Tibial nerve (tissue), 4 donors: ENCODE data around the gene GDI2. TPM values are rescaled to one million over a fixed set of nuclear protein-coding genes. Genes with fewer than 3 reads are reported as not detected.

Experiments used
- DNase-seq, 2 donors: peaks; one replicate each; pipeline ENCODE4 v3.0.0-alpha.2; 2019; ENCODE audit warnings: low spot score in 2 of 2
- H3K27ac ChIP-seq, 4 donors: fragments of 200-600 bp; sonication (generic) in 3 of 4; one replicate each; pipeline ENCODE4 v1.5.1; 2017 to 2019; ENCODE audit warnings: mild to moderate bottlenecking in 1 of 4
- H3K27me3 ChIP-seq, 2 donors: fragments of 200-600 bp; sonication (generic) in 1 of 2; one replicate each; pipeline versions ENCODE4 v1.5.1 to v1.6.0; 2017 to 2019
- H3K36me3 ChIP-seq, 3 donors: fragments of 200-600 bp; sonication (generic); one replicate each; pipeline ENCODE4 v1.5.1; 2018 to 2019
- H3K4me1 ChIP-seq, 4 donors: fragments of 200-600 bp; sonication (generic) in 3 of 4; one replicate each; pipeline ENCODE4 v1.5.1; 2017 to 2019
- H3K4me3 ChIP-seq, 4 donors: fragments of 200-600 bp; sonication (generic) in 3 of 4; one replicate each; pipeline ENCODE4 v1.5.1; 2017 to 2019; ENCODE audit warnings: mild to moderate bottlenecking in 1 of 4, moderate library complexity in 1 of 4
- H3K9me3 ChIP-seq, 4 donors: fragments of 200-600 bp; sonication (generic) in 3 of 4; one replicate each; pipeline ENCODE4 v1.5.1; 2017 to 2019
- CTCF ChIP-seq, 5 experiments: fragments of 200-600 bp in 3 of 5; fragments of 450-650 bp in 2 of 5; sonication (generic) in 3 of 5; IDR thresholded peaks; one replicate each; pipeline ENCODE4 v1.5.1; 2016 to 2019; ENCODE audit warnings: antibody characterized with exemption in 5 of 5, mild to moderate bottlenecking in 3 of 5, moderate library complexity in 2 of 5
- EP300 ChIP-seq, 2 donors: sonication (generic); formaldehyde crosslinking; IDR thresholded peaks; one replicate each; pipeline ENCODE4 v1.6.1; 2017; ENCODE audit warnings: antibody characterized with exemption in 2 of 2, mild to moderate bottlenecking in 1 of 2
- POLR2A ChIP-seq, 2 donors: fragments of 450-650 bp; IDR thresholded peaks; one replicate each; pipeline ENCODE4 v1.6.1; 2017; ENCODE audit warnings: antibody characterized with exemption in 2 of 2, mild to moderate bottlenecking in 2 of 2, moderate library complexity in 2 of 2
- WGBS, 2 donors: methylation state at CpG; one replicate each; pipeline ENCODE4 v1.1.5; 2018; 5-methylcytosine and 5-hydroxymethylcytosine counted together
- total RNA-seq, 4 donors: library from RNA; depleted of rRNA; stranded (reverse); fragments of >200 nt; gene quantifications; one replicate each; pipeline ENCODE4 v1.1.0, GENCODE V29; 2016

GDI2 gene
- total RNA-seq, 4 donors from 2014 or later = 175 to 225 (median 199) TPM

- Histone ChIP-seq H3K27ac (no peak overlapping the region), H3K4me1 (no peaks in the 10 kb centered on the region), H3K36me3 (peaks cover 0 to 48% (median 0%) of the 10 kb centered on the region in 3 donors), H3K9me3 (no peaks in the 10 kb centered on the region), H3K4me3 (no peak overlapping the region), H3K27me3 (no peaks in the 10 kb centered on the region)
- TF ChIP-seq EP300 (IDR thresholded peaks at IDR 0.05) (no peak), CTCF (IDR thresholded peaks at IDR 0.05) (no peak), POLR2A (IDR thresholded peaks at IDR 0.05) (no peak)
- no peak for DNase-seq
- 93 to 97% methylated on average over 1 of the region's 1 CpG for WGBS, 2 donors
Measured at GRCh38 chr10:5735119-5735518, 78.1 kb downstream of the GDI2 start.

- Histone ChIP-seq H3K9me3 (no peaks in the 10 kb centered on the region), H3K4me3 (no peak overlapping the region), H3K27ac (no peak overlapping the region), H3K36me3 (peaks cover 0 to 56% (median 0%) of the 10 kb centered on the region in 3 donors), H3K27me3 (no peaks in the 10 kb centered on the region), H3K4me1 (no peaks in the 10 kb centered on the region)
- TF ChIP-seq CTCF (IDR thresholded peaks at IDR 0.05) (no peak), EP300 (IDR thresholded peaks at IDR 0.05) (no peak), POLR2A (IDR thresholded peaks at IDR 0.05) (no peak)
- WGBS, 2 donors = 54 to 59% methylated on average over 4 of the region's 4 CpGs
- no peak for DNase-seq
Measured at GRCh38 chr10:5732141-5732540, 81.1 kb downstream of the GDI2 start.

GRCh38 chr10:5731559-5731958, 81.7 kb downstream of the GDI2 start:
- DNase-seq = no peak
- Histone ChIP-seq H3K27me3 (no peaks in the 10 kb centered on the region), H3K4me1 (no peaks in the 10 kb centered on the region), H3K27ac (no peak overlapping the region), H3K4me3 (no peak overlapping the region), H3K36me3 (peaks cover 0 to 59% (median 0%) of the 10 kb centered on the region in 3 donors), H3K9me3 (no peaks in the 10 kb centered on the region)
- TF ChIP-seq CTCF (IDR thresholded peaks at IDR 0.05) (no peak), POLR2A (IDR thresholded peaks at IDR 0.05) (no peak), EP300 (IDR thresholded peaks at IDR 0.05) (no peak)
- WGBS, 2 donors = 88 to 95% methylated on average over 3 of the region's 3 CpGs

- Histone ChIP-seq H3K9me3 (no peaks in the 10 kb centered on the region), H3K27ac (no peak overlapping the region), H3K4me1 (no peaks in the 10 kb centered on the region), H3K4me3 (no peak overlapping the region), H3K27me3 (no peaks in the 10 kb centered on the region), H3K36me3 (peaks cover 0 to 54% (median 0%) of the 10 kb centered on the region in 3 donors)
- no peak for TF ChIP-seq EP300 (IDR thresholded peaks at IDR 0.05)
- TF ChIP-seq CTCF (IDR thresholded peaks at IDR 0.05) = no peak
- TF ChIP-seq POLR2A (IDR thresholded peaks at IDR 0.05) = no peak
- no peak for DNase-seq
- WGBS, 2 donors = 88 to 89% methylated on average over 4 of the region's 4 CpGs
Measured at GRCh38 chr10:5730766-5731165, 82.5 kb downstream of the GDI2 start.

GRCh38 chr10:5723692-5724091, 89.5 kb downstream of the GDI2 start:
- TF ChIP-seq POLR2A (IDR thresholded peaks at IDR 0.05) = no peak
- no peak for TF ChIP-seq EP300 (IDR thresholded peaks at IDR 0.05)
- no peak for TF ChIP-seq CTCF (IDR thresholded peaks at IDR 0.05)
- no peak for DNase-seq
- Histone ChIP-seq H3K27ac (no peak overlapping the region), H3K9me3 (no peaks in the 10 kb centered on the region), H3K4me3 (no peak overlapping the region), H3K36me3 (peaks cover 0 to 46% (median 0%) of the 10 kb centered on the region in 3 donors), H3K27me3 (no peaks in the 10 kb centered on the region), H3K4me1 (no peaks in the 10 kb centered on the region)
- WGBS, 2 donors = 55 to 59% methylated on average over 2 of the region's 2 CpGs
